HG03064 (cell line): Measurements from ENCODE around the gene NEGR1.

Experiments
- ATAC-seq: cut with Tn5 transposase; IDR thresholded peaks from one replicate; pipeline ENCODE4 v1.9.1; 2021; ENCODE audit warnings: low read depth; ENCODE audit not compliant: unreplicated experiment

The NEGR1 gene

GRCh38 chr1:71653952-71654351 is 628.4 kb downstream of the NEGR1 start:
- ATAC-seq = no peak

- ATAC-seq = no peak
Observed at GRCh38 chr1:71651214-71651613, 631.1 kb downstream of the NEGR1 start.

- ATAC-seq = no peak
Observed at GRCh38 chr1:71650119-71650518, 632.2 kb downstream of the NEGR1 start.

GRCh38 chr1:71649608-71650007 is 632.7 kb downstream of the NEGR1 start:
- no peak for ATAC-seq

- no peak for ATAC-seq
Observed at GRCh38 chr1:71647513-71648300, 634.6 kb downstream of the NEGR1 start.

GRCh38 chr1:71645015-71645414 is 637.3 kb downstream of the NEGR1 start:
- no peak for ATAC-seq

GRCh38 chr1:71641903-71642302 is 640.4 kb downstream of the NEGR1 start:
- no peak for ATAC-seq

- ATAC-seq = no peak
Observed at GRCh38 chr1:71640998-71641397, 641.3 kb downstream of the NEGR1 start.

GRCh38 chr1:71640116-71640515 is 642.2 kb downstream of the NEGR1 start:
- ATAC-seq = no peak

GRCh38 chr1:71638081-71638766 is 644.1 kb downstream of the NEGR1 start:
- no peak for ATAC-seq

- no peak for ATAC-seq
Observed at GRCh38 chr1:71635568-71635967, 646.8 kb downstream of the NEGR1 start.

GRCh38 chr1:71634159-71634558 is 648.2 kb downstream of the NEGR1 start:
- ATAC-seq = no peak

GRCh38 chr1:71630073-71630472 is 652.3 kb downstream of the NEGR1 start:
- ATAC-seq = no peak

GRCh38 chr1:71625004-71625403 is 657.3 kb downstream of the NEGR1 start:
- no peak for ATAC-seq

- ATAC-seq = no peak
Observed at GRCh38 chr1:71623888-71624287, 658.5 kb downstream of the NEGR1 start.

GRCh38 chr1:71621785-71622184 is 660.6 kb downstream of the NEGR1 start:
- ATAC-seq = no peak

GRCh38 chr1:71618766-71619530 is 663.4 kb downstream of the NEGR1 start:
- no peak for ATAC-seq

- ATAC-seq = no peak
Observed at GRCh38 chr1:71618191-71618590, 664.1 kb downstream of the NEGR1 start.

GRCh38 chr1:71610476-71610875 is 671.9 kb downstream of the NEGR1 start:
- ATAC-seq = no peak

- ATAC-seq = no peak
Observed at GRCh38 chr1:71603044-71603776, 679.1 kb downstream of the NEGR1 start.

GRCh38 chr1:71600023-71600422 is 682.3 kb downstream of the NEGR1 start:
- ATAC-seq = no peak
